GM18507 (cell line): Measurements from ENCODE around the gene CHST1.
A peak's percentile ranks its signal among the peaks of the same experiment; 100 is the strongest.

Source experiments
- DNase-seq: peaks from one replicate; pipeline ENCODE4 v3.0.0; 2011; ENCODE audit warnings: low read depth; ENCODE audit not compliant: insufficient read length; ENCODE audit errors: extremely low spot score
- FAIRE-seq: peaks from 2 replicates; lab custom pipeline; 2011; peaks lifted over from hg19 to GRCh38; lab: Jason Lieb, UNC

Gene CHST1

GRCh38 chr11:45676522-45677095 is 11.2 kb upstream of the CHST1 start:
- FAIRE-seq = peak; percentile 5
- no peak for DNase-seq

GRCh38 chr11:45675646-45676045 is 10.2 kb upstream of the CHST1 start:
- no peak for DNase-seq
- FAIRE-seq = no peak

- FAIRE-seq (no peak), DNase-seq (no peak)
Measured at GRCh38 chr11:45674481-45675190, 9.2 kb upstream of the CHST1 start.

GRCh38 chr11:45673441-45673840 is 8.0 kb upstream of the CHST1 start:
- DNase-seq = no peak
- no peak for FAIRE-seq

GRCh38 chr11:45672593-45672992 is 7.2 kb upstream of the CHST1 start:
- DNase-seq (no peak), FAIRE-seq (no peak)

- FAIRE-seq = no peak
- DNase-seq = no peak
Measured at GRCh38 chr11:45671246-45672171, 6.1 kb upstream of the CHST1 start.

- DNase-seq (no peak), FAIRE-seq (no peak)
Measured at GRCh38 chr11:45670386-45671135, 5.1 kb upstream of the CHST1 start.

- DNase-seq (no peak), FAIRE-seq (no peak)
Measured at GRCh38 chr11:45669956-45670355, 4.5 kb upstream of the CHST1 start.

GRCh38 chr11:45669146-45669545 is 3.7 kb upstream of the CHST1 start:
- DNase-seq (no peak), FAIRE-seq (no peak)

GRCh38 chr11:45667929-45668680 is 2.7 kb upstream of the CHST1 start:
- no peak for DNase-seq
- FAIRE-seq = no peak

GRCh38 chr11:45666648-45667642 is 1.5 kb upstream of the CHST1 start:
- no peak for DNase-seq
- no peak for FAIRE-seq

GRCh38 chr11:45665933-45666647 is 668 bp upstream of the CHST1 start:
- FAIRE-seq (no peak), DNase-seq (no peak)

- DNase-seq (no peak), FAIRE-seq (no peak)
Measured at GRCh38 chr11:45664376-45665205, 831 bp downstream of the CHST1 start.

- no peak for DNase-seq
- FAIRE-seq = no peak
Measured at GRCh38 chr11:45663486-45664375, 1.7 kb downstream of the CHST1 start.

- FAIRE-seq (no peak), DNase-seq (no peak)
Measured at GRCh38 chr11:45662665-45663485, 2.5 kb downstream of the CHST1 start.
